ENCODE results near the gene PRDM16. TPM values are rescaled to one million over a fixed set of nuclear protein-coding genes. Genes with fewer than 3 reads are reported as not detected.

Gene PRDM16
- polyA plus RNA-seq, 1 donor from 2014 or later: 0.21 TPM

DNA sequence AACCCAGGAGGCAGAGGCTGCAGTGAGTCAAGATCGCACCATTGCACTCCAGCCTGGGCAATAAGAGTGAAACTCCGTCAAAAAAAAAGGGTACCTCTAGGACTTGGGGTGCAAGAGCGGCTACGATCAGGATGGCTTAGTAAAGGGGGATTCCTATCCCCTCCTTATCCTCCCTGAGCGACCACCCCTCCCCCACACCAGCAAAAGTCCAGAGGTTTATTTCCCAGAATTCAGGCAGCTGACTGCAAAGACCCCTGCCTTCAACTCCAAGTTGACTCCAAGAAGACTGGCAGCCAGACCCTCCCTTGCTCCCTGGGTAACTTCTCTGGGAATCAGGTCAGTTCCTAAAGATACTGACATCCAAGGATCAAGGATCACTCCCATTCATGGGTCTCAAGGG lies 12.4 kb upstream of the PRDM16 start:
- Histone ChIP-seq H3K9me2 (ENCODE audit: insufficient read depth, low read length) (no peaks in the 10 kb centered on the region), H3K36me3 (ENCODE audit: insufficient read depth, low read length) (no peaks in the 10 kb centered on the region), H3K9me3 (ENCODE audit: low read length) (peaks cover 3% of the 10 kb centered on the region), H3K4me2 (ENCODE audit: low read length) (no peak overlapping the region), H3K27ac (ENCODE audit: low read length) (no peak overlapping the region), H2AFZ (ENCODE audit: low read depth, low read length) (no peak overlapping the region), H3K9ac (ENCODE audit: low read length) (no peak overlapping the region), H3K27me3 (ENCODE audit: insufficient read depth, low read depth, low read length) (no peaks in the 10 kb centered on the region), H4K20me1 (ENCODE audit: insufficient read depth) (no peaks in the 10 kb centered on the region), H3F3A (ENCODE audit: insufficient read depth, low read length, poor library complexity, severe bottlenecking) (no peaks in the 10 kb centered on the region), H3K4me3 (ENCODE audit: low read length) (no peak overlapping the region), H3K79me2 (replicated peaks; ENCODE audit: insufficient read depth, low read length) (no peaks in the 10 kb centered on the region)
- TF ChIP-seq EZH2 (IDR thresholded peaks at IDR 0.05; ENCODE audit: borderline replicate concordance, insufficient read depth, low read length, poor library complexity, severe bottlenecking) (no peak), EP300 (conservative IDR thresholded peaks at IDR 0.05; ENCODE audit: poor library complexity, severe bottlenecking) (no peak), RAD21 (conservative IDR thresholded peaks at IDR 0.05) (no peak), TAF1 (IDR thresholded peaks at IDR 0.05; ENCODE audit: low read depth) (no peak), MXI1 (conservative IDR thresholded peaks at IDR 0.05; ENCODE audit: poor library complexity, severe bottlenecking) (no peak), SMC3 (conservative IDR thresholded peaks at IDR 0.05; ENCODE audit: poor library complexity) (no peak), CTCF (IDR thresholded peaks at IDR 0.05; ENCODE audit: poor library complexity, severe bottlenecking) (no peak), POLR2AphosphoS5 (IDR thresholded peaks at IDR 0.05) (no peak)
- TF ChIP-seq, protein P1, sequence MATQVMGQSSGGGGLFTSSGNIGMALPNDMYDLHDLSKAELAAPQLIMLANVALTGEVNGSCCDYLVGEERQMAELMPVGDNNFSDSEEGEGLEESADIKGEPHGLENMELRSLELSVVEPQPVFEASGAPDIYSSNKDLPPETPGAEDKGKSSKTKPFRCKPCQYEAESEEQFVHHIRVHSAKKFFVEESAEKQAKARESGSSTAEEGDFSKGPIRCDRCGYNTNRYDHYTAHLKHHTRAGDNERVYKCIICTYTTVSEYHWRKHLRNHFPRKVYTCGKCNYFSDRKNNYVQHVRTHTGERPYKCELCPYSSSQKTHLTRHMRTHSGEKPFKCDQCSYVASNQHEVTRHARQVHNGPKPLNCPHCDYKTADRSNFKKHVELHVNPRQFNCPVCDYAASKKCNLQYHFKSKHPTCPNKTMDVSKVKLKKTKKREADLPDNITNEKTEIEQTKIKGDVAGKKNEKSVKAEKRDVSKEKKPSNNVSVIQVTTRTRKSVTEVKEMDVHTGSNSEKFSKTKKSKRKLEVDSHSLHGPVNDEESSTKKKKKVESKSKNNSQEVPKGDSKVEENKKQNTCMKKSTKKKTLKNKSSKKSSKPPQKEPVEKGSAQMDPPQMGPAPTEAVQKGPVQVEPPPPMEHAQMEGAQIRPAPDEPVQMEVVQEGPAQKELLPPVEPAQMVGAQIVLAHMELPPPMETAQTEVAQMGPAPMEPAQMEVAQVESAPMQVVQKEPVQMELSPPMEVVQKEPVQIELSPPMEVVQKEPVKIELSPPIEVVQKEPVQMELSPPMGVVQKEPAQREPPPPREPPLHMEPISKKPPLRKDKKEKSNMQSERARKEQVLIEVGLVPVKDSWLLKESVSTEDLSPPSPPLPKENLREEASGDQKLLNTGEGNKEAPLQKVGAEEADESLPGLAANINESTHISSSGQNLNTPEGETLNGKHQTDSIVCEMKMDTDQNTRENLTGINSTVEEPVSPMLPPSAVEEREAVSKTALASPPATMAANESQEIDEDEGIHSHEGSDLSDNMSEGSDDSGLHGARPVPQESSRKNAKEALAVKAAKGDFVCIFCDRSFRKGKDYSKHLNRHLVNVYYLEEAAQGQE (IDR thresholded peaks at IDR 0.05; ENCODE audit: borderline replicate concordance): no peak

DNA sequence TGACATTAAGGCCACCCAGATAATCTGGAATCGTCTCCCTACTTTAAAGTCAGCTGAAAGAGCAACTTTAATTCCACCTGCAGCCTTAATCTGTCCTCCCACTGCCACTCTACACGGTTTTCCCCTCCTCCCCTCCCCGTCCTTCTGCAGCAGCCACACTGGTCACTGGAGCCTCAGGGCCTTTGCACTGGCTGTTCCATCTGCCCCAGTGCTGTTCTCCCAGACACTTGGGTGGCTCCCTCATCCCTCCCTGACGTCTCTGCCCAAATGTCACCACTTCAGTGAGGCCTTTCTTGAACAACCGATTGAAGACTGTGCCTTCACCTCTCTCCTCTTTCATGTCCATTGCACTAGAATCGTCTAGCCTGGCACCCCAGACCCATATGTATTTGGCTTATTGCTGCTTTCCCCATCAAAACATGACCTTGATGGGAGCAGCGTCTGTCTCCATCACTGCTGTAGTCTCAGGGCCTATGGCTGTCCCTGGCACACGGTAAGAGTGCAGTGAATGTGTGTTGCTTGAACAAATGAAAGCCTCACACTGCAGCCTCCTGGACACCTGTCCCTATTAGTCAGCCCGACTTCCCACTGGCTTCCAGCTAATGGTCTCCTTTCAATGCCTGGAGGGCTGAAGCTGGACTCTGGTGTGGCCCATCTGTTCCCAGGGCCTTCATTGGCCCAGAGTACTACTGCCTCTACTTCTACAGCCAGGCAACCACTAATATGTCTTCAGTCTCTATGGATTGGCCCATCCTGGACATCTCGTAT lies 10.6 kb upstream of the PRDM16 start:
- no peaks in the 10 kb centered on the region for H3K36me3 ChIP-seq (ENCODE audit: insufficient read depth, low read length)
- no peaks in the 10 kb centered on the region for H3K79me2 ChIP-seq (replicated peaks; ENCODE audit: insufficient read depth, low read length)
- H3K4me2 ChIP-seq (ENCODE audit: low read length): no peak overlapping the region
- H4K20me1 ChIP-seq (ENCODE audit: insufficient read depth): no peaks in the 10 kb centered on the region
- H2AFZ ChIP-seq (ENCODE audit: low read depth, low read length): no peak overlapping the region
- no peaks in the 10 kb centered on the region for H3F3A ChIP-seq (ENCODE audit: insufficient read depth, low read length, poor library complexity, severe bottlenecking)
- no peak overlapping the region for H3K27ac ChIP-seq (ENCODE audit: low read length)
- H3K27me3 ChIP-seq (ENCODE audit: insufficient read depth, low read depth, low read length): no peaks in the 10 kb centered on the region
- no peak overlapping the region for H3K4me3 ChIP-seq (ENCODE audit: low read length)
- H3K9ac ChIP-seq (ENCODE audit: low read length): no peak overlapping the region
- no peaks in the 10 kb centered on the region for H3K9me2 ChIP-seq (ENCODE audit: insufficient read depth, low read length)
- TF ChIP-seq POLR2AphosphoS5 (IDR thresholded peaks at IDR 0.05): no peak
- TF ChIP-seq EZH2 (IDR thresholded peaks at IDR 0.05; ENCODE audit: borderline replicate concordance, insufficient read depth, low read length, poor library complexity, severe bottlenecking): no peak
- peaks cover 3% of the 10 kb centered on the region for H3K9me3 ChIP-seq (ENCODE audit: low read length)

Data from neural cell (in vitro differentiated cells).